HepG2 (cell line): ENCODE measurements around the gene ACP5. TPM values are rescaled to one million over a fixed set of nuclear protein-coding genes. Genes with fewer than 3 reads are reported as not detected.

Experiments used
- MEIS2 ChIP-seq: sonication (generic); formaldehyde crosslinking; IDR thresholded peaks from 2 replicates; pipeline ENCODE4 v1.9.0; 2021; ENCODE audit warnings: mild to moderate bottlenecking, missing genetic modification reagents
- NFYC ChIP-seq: IDR thresholded peaks from 2 replicates; pipeline ENCODE4 v1.6.1; 2016; ENCODE audit warnings: missing genetic modification reagents, missing compliant biosample characterization
- POLR2AphosphoS5 ChIP-seq: IDR thresholded peaks from 2 replicates; pipeline ENCODE4 v1.6.1; 2012; ENCODE audit warnings: low read depth, low read length
- PTBP1 ChIP-seq: fragments of 200-400 bp; formaldehyde crosslinking; IDR thresholded peaks from 2 replicates; pipeline ENCODE4 v1.6.1; 2018; ENCODE audit warnings: low read length, low read depth; ENCODE audit not compliant: poor library complexity, severe bottlenecking
- RBAK ChIP-seq: sonication (generic); formaldehyde crosslinking; IDR thresholded peaks from 2 replicates; pipeline ENCODE4 v1.5.1; 2020; ENCODE audit warnings: mild to moderate bottlenecking, missing genetic modification reagents
- RNF2 ChIP-seq: fragments of 450-650 bp; conservative IDR thresholded peaks from 2 replicates; pipeline ENCODE4 v1.6.1; 2016; ENCODE audit warnings: low read depth
- SKIL ChIP-seq: sonication (generic); formaldehyde crosslinking; IDR thresholded peaks from 2 replicates; pipeline ENCODE4 v1.8.0; 2022; ENCODE audit warnings: missing genetic modification reagents, mild to moderate bottlenecking, moderate library complexity, borderline replicate concordance
- SMARCE1 ChIP-seq: fragments of 450-650 bp; IDR thresholded peaks from 2 replicates; pipeline ENCODE4 v1.6.1; 2017; ENCODE audit warnings: borderline replicate concordance
- ZC3H13 ChIP-seq: sonication (generic); formaldehyde crosslinking; IDR thresholded peaks from 2 replicates; pipeline ENCODE4 v1.8.1; 2023; ENCODE audit warnings: mild to moderate bottlenecking, missing genetic modification reagents, moderate library complexity
- ZHX1 ChIP-seq: sonication (generic); formaldehyde crosslinking; IDR thresholded peaks from 2 replicates; pipeline ENCODE4 v1.8.1; 2022; ENCODE audit warnings: low read depth, mild to moderate bottlenecking, missing genetic modification reagents
- ZNF234 ChIP-seq: sonication (generic); formaldehyde crosslinking; conservative IDR thresholded peaks from 2 replicates; pipeline ENCODE4 v1.5.1; 2020; ENCODE audit warnings: mild to moderate bottlenecking, missing genetic modification reagents
- ZNF235 ChIP-seq: sonication (generic); formaldehyde crosslinking; IDR thresholded peaks from 2 replicates; pipeline ENCODE4 v1.8.1; 2023; ENCODE audit warnings: mild to moderate bottlenecking, missing genetic modification reagents, borderline replicate concordance
- ZNF414 ChIP-seq: sonication (generic); formaldehyde crosslinking; IDR thresholded peaks from 2 replicates; pipeline ENCODE4 v1.5.0; 2020; ENCODE audit warnings: missing genetic modification reagents
- ZNF496 ChIP-seq: sonication (generic); formaldehyde crosslinking; IDR thresholded peaks from 2 replicates; pipeline ENCODE4 v1.8.1; 2023; ENCODE audit warnings: mild to moderate bottlenecking, moderate library complexity, missing genetic modification reagents; ENCODE audit not compliant: insufficient replicate concordance
- ZNF547 ChIP-seq: sonication (generic); formaldehyde crosslinking; IDR thresholded peaks from 2 replicates; pipeline ENCODE4 v1.5.1; 2020; ENCODE audit warnings: mild to moderate bottlenecking, missing genetic modification reagents
- ZNF687 ChIP-seq: sonication (generic); formaldehyde crosslinking; IDR thresholded peaks from 2 replicates; pipeline ENCODE4 v1.5.1; 2020; ENCODE audit warnings: mild to moderate bottlenecking, missing genetic modification reagents, moderate library complexity
- ZNF713 ChIP-seq: sonication (generic); formaldehyde crosslinking; IDR thresholded peaks from 2 replicates; pipeline ENCODE4 v1.4.0; 2020; ENCODE audit warnings: mild to moderate bottlenecking, missing genetic modification reagents
- ZNF773 ChIP-seq: sonication (generic); formaldehyde crosslinking; IDR thresholded peaks from 2 replicates; pipeline ENCODE4 v1.4.0; 2020; ENCODE audit warnings: missing genetic modification reagents, borderline replicate concordance
- ZNF891 ChIP-seq: sonication (generic); formaldehyde crosslinking; IDR thresholded peaks from 2 replicates; pipeline ENCODE4 v1.5.0; 2020; ENCODE audit warnings: mild to moderate bottlenecking, missing genetic modification reagents
- polyA plus RNA-seq, 8 experiments: library from polyadenylated mRNA; depleted of rRNA in 3 of 8; stranded (reverse) in 7 of 8; unstranded in 1 of 8; fragments of >200 nt; fragmentation: Illumina TruSeq in 4 of 8; extraction: Trizol in 4 of 8; gene quantifications; 2 replicates each; pipeline versions ENCODE4 v1.2.1 to v1.2.3, GENCODE V29; 2011 to 2016; ENCODE audit warnings: low read depth in 4 of 8, missing spikeins in 1 of 8, mixed read lengths in 1 of 8; ENCODE audit not compliant: insufficient read depth in 1 of 8
- total RNA-seq, 5 experiments: library from RNA; depleted of rRNA; stranded (reverse); fragments of >200 nt; fragmentation: Illumina TruSeq; extraction: Trizol; gene quantifications; 2 replicates each; pipeline ENCODE4 v1.2.3, GENCODE V29; 2016; ENCODE audit warnings: low read depth in 1 of 5

The ACP5 gene
- total and polyA plus RNA-seq, 2 of the 13 experiments (the other 11 are each of a cell fraction or from before 2014, with no cell fraction given), result 1.3 to 6.7 TPM

GRCh38 chr19:11558881-11559828 lies 18.3 kb downstream of the ACP5 start, which contains the start of gene ELOF1 (continued):
- TF ChIP-seq ZNF713, result 0 out of 2 replicates have a peak, but pooled peaks have one; percentile 39
- TF ChIP-seq ZNF496 (CRISPR knock-in tag), result no peak
- peak; percentile 73; the same call in 1 of the 2 replicates for TF ChIP-seq ZNF414 (CRISPR knock-in tag)
- peak; percentile 98 for TF ChIP-seq POLR2AphosphoS5
- peak; percentile 10; the same call in 1 of the 2 replicates for TF ChIP-seq NFYC (CRISPR knock-in tag)
- no peak for TF ChIP-seq MEIS2
- peak; percentile 43; the same call in 1 of the 2 replicates for TF ChIP-seq ZNF547 (CRISPR knock-in tag)
- TF ChIP-seq SMARCE1, result no peak
- TF ChIP-seq ZNF687 (CRISPR knock-in tag), result peak; percentile 84
- TF ChIP-seq ZNF773 (CRISPR knock-in tag), result no peak
- TF ChIP-seq RNF2, result no peak
- TF ChIP-seq ZNF234, result no peak
- TF ChIP-seq PTBP1, result no peak
- no peak for TF ChIP-seq RBAK (CRISPR knock-in tag)
- 0 out of 2 replicates have a peak, but pooled peaks have one; percentile 64 for TF ChIP-seq ZNF891
- no peak for TF ChIP-seq SKIL (CRISPR knock-in tag)
- no peak for TF ChIP-seq ZC3H13 (CRISPR knock-in tag)
- no peak for TF ChIP-seq ZNF235
- no peak for TF ChIP-seq ZHX1
